ENCODE measurements around the gene FARSA.

DNA sequence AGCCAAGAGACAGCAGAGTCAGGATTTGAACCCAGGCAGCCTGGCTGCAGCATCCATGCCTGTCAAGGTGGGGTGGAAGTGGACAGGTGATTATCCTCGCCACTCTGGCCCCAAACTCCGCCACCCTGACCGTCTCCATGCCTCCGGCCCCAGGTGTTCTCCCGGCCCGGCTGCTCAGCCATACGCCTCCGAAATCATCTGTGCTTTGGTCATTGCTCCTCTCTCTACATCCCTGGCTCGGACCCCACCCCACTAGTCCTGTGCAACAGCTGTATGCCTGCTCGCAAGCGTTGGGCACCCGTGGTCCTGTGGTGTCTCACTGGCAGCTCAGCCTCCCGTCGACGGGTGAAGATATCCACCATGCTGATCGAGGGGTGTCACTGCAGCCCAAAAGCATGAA lies 39.7 kb upstream of the FARSA start:
- TF ChIP-seq GATA3 (IDR thresholded peaks at IDR 0.05; ENCODE audit: low read depth, low read length) (no peak), GATA2 (IDR thresholded peaks at IDR 0.05; ENCODE audit: low read depth, low read length) (no peak)

Data from SH-SY5Y (cell line).